ENCODE data around the gene MSH5. TPM values are rescaled to one million over a fixed set of nuclear protein-coding genes. Genes with fewer than 3 reads are reported as not detected.
A peak's percentile ranks its signal among the peaks of the same experiment; 100 is the strongest.

Gene MSH5
- total RNA-seq, 1 experiment from 2014 or later: 38.1 TPM

GRCh38 chr6:31794866-31795615 lies 55.2 kb downstream of the MSH5 start:
- Histone ChIP-seq H3K4me1 (ENCODE audit: control insufficient read depth, insufficient read depth, low read length) (peaks cover 21% of the 10 kb centered on the region), H3K36me3 (ENCODE audit: control insufficient read depth, insufficient read depth, low read length) (peaks cover 8% of the 10 kb centered on the region), H3K27me3 (ENCODE audit: control insufficient read depth, insufficient read depth, low read length) (no peaks in the 10 kb centered on the region), H3K27ac (ENCODE audit: low read length) (peak overlapping the region; percentile 99), H3K9me3 (ENCODE audit: control insufficient read depth, insufficient read depth, low read depth, low read length) (no peaks in the 10 kb centered on the region), H3K4me3 (ENCODE audit: low read depth in 2 of 2, low read length in 2 of 2) (peak overlapping the region; percentile 92 to 99)
- TF ChIP-seq, protein P1, sequence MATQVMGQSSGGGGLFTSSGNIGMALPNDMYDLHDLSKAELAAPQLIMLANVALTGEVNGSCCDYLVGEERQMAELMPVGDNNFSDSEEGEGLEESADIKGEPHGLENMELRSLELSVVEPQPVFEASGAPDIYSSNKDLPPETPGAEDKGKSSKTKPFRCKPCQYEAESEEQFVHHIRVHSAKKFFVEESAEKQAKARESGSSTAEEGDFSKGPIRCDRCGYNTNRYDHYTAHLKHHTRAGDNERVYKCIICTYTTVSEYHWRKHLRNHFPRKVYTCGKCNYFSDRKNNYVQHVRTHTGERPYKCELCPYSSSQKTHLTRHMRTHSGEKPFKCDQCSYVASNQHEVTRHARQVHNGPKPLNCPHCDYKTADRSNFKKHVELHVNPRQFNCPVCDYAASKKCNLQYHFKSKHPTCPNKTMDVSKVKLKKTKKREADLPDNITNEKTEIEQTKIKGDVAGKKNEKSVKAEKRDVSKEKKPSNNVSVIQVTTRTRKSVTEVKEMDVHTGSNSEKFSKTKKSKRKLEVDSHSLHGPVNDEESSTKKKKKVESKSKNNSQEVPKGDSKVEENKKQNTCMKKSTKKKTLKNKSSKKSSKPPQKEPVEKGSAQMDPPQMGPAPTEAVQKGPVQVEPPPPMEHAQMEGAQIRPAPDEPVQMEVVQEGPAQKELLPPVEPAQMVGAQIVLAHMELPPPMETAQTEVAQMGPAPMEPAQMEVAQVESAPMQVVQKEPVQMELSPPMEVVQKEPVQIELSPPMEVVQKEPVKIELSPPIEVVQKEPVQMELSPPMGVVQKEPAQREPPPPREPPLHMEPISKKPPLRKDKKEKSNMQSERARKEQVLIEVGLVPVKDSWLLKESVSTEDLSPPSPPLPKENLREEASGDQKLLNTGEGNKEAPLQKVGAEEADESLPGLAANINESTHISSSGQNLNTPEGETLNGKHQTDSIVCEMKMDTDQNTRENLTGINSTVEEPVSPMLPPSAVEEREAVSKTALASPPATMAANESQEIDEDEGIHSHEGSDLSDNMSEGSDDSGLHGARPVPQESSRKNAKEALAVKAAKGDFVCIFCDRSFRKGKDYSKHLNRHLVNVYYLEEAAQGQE (IDR thresholded peaks at IDR 0.05; ENCODE audit: insufficient read depth in 1 of 2, low read depth in 2 of 2, low read length in 1 of 2): no peak
- TF ChIP-seq, protein P2, sequence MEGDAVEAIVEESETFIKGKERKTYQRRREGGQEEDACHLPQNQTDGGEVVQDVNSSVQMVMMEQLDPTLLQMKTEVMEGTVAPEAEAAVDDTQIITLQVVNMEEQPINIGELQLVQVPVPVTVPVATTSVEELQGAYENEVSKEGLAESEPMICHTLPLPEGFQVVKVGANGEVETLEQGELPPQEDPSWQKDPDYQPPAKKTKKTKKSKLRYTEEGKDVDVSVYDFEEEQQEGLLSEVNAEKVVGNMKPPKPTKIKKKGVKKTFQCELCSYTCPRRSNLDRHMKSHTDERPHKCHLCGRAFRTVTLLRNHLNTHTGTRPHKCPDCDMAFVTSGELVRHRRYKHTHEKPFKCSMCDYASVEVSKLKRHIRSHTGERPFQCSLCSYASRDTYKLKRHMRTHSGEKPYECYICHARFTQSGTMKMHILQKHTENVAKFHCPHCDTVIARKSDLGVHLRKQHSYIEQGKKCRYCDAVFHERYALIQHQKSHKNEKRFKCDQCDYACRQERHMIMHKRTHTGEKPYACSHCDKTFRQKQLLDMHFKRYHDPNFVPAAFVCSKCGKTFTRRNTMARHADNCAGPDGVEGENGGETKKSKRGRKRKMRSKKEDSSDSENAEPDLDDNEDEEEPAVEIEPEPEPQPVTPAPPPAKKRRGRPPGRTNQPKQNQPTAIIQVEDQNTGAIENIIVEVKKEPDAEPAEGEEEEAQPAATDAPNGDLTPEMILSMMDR (IDR thresholded peaks at IDR 0.05): no peak
- no peak for TF ChIP-seq TCF7L2 (IDR thresholded peaks at IDR 0.05; ENCODE audit: low read depth, low read length)
- no peak for TF ChIP-seq SIN3A (IDR thresholded peaks at IDR 0.05; ENCODE audit: borderline replicate concordance, insufficient read depth, low read depth, low read length)
- no peak for TF ChIP-seq POLR2AphosphoS5 (IDR thresholded peaks at IDR 0.05; ENCODE audit: low read depth, low read length)
- no TSS peak for BruUV-seq (replicated peaks)
- in situ Hi-C loops (cut with HindIII; ENCODE audit: low pct_unique_long_range_greater_than_20kb, low sequenced_read_pairs): no loop called here
- no peak for DNase-seq (ENCODE audit: low read depth, low spot score)
- CTCF ChIA-PET: no interaction called here
- intact Hi-C loops (cut with micrococcal nuclease; ENCODE audit: unreplicated experiment): no loop called here
- ATAC-seq: peak; percentile 51
- POLR2A ChIA-PET: interaction anchor here (0.6 kb wide), 1 partner anchor 16 kb away, joined by 6 read pairs; no protein-coding TSS in a partner anchor

DNA sequence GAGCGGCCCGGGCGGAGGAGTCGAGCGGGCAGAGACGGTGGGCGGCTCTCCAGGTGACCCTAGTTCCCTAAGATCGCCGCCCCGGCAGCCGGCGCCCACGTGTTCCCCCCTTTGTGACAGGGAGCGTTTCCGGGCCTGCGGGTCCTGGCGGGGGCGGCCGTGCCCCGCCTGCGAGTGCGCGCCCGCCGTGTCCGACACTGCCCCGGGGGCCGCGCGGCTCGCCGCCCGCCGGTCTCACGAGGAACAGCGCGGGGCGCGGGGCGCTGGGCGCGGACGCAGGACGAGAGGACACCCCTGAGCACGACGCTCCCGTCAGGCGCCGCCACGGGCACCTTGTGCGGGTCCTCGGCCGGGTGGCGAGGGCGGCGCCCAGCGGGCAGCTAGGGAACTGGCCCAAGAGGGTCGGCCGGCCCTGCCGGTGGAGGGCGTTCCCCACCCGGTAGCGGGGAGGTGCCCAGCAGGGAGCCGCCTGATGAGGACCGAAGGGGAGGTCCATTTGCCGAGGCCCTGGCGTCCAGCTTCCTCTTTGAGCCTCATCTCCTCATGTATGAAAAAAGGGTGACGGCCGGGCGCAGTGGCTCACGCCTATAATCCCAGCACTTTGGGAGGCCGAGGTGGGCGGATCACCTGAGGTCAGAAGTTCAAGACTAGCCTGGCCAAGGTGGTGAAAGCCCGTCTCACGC lies 56.0 kb downstream of the MSH5 start, which contains the start of gene VARS1:
Gene VARS1, minus strand, starts transcription at position 137 of the 683 bp plus-strand sequence. CDS start 535 bp downstream, outside the sequence.
- no TSS peak for BruUV-seq (replicated peaks)
- ChIA-PET CTCF (no interaction called here), POLR2A (interaction anchor here (0.6 to 0.7 kb wide), 3 partner anchors 10 to 114 kb away, joined by 3 to 4 read pairs (median 3); no protein-coding TSS in a partner anchor)
- H3K4me1 ChIP-seq (ENCODE audit: control insufficient read depth, insufficient read depth, low read length): peaks cover 21% of the 10 kb centered on the region
- no peak for DNase-seq (ENCODE audit: low read depth, low spot score)
- in situ Hi-C loops (cut with HindIII; ENCODE audit: low pct_unique_long_range_greater_than_20kb, low sequenced_read_pairs): no loop called here
- TF ChIP-seq, protein P2 (IDR thresholded peaks at IDR 0.05): peak; percentile 91
- TF ChIP-seq, protein P1 (IDR thresholded peaks at IDR 0.05; ENCODE audit: insufficient read depth in 1 of 2, low read depth in 2 of 2, low read length in 1 of 2): no peak
- TF ChIP-seq TCF7L2 (IDR thresholded peaks at IDR 0.05; ENCODE audit: low read depth, low read length): no peak
- TF ChIP-seq SIN3A (IDR thresholded peaks at IDR 0.05; ENCODE audit: borderline replicate concordance, insufficient read depth, low read depth, low read length): peak; percentile 96; the same call in 1 of the 2 replicates
- peak; percentile 62 for TF ChIP-seq POLR2AphosphoS5 (IDR thresholded peaks at IDR 0.05; ENCODE audit: low read depth, low read length)
- no peaks in the 10 kb centered on the region for H3K9me3 ChIP-seq (ENCODE audit: control insufficient read depth, insufficient read depth, low read depth, low read length)
- peak within 1 kb of the TSS; percentile 92 to 99 for H3K4me3 ChIP-seq (ENCODE audit: low read depth in 2 of 2, low read length in 2 of 2)
- H3K27ac ChIP-seq (ENCODE audit: low read length): peak within 1 kb of the TSS; percentile 99
- H3K36me3 ChIP-seq (ENCODE audit: control insufficient read depth, insufficient read depth, low read length): peaks cover 5% of the 10 kb centered on the region
- peak; percentile 90 for ATAC-seq
- intact Hi-C loops (cut with micrococcal nuclease; ENCODE audit: unreplicated experiment): no loop called here
- no peaks in the 10 kb centered on the region for H3K27me3 ChIP-seq (ENCODE audit: control insufficient read depth, insufficient read depth, low read length)

Measured in Panc1 (cell line).